ENCODE data around the gene ODAD3. TPM values are rescaled to one million over a fixed set of nuclear protein-coding genes. Genes with fewer than 3 reads are reported as not detected.

Gene ODAD3
- total RNA-seq, 6 experiments from 2014 or later: 0.21 to 0.73 (median 0.54) TPM

DNA sequence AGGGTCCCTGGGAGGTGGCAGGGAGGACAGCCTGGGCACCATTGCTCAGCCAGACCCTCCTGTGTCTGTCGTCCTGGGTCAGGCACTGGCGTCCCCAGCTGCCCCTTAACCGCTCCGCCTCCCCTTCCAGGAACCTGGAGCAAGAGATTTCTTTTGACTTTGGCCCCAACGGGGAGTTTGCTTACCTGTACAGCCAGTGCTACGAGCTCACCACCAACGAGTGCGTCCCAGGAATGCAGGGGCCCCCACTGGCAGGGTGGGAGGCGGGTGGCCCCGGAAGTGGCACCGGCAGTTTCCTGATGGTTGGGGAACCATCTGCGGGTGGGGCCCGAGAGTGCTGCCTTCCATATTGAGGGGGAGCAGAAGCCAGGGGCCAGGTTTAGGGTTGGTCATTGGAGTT is 13.5 kb upstream of the ODAD3 start:
- Histone ChIP-seq H3K4me1 (no peaks in the 10 kb centered on the region), H3K36me3 (peaks cover 0 to 37% (median 12%) of the 10 kb centered on the region in 4 donors), H3K4me3 (no peak overlapping the region), H3K27ac (no peak overlapping the region), H3K27me3 (no peaks in the 10 kb centered on the region), H3K9me3 (no peaks in the 10 kb centered on the region)
- WGBS (ENCODE audit: insufficient coverage, low coverage, low lambda C conversion rate, missing lambda C conversion rate): 64% methylated on average over 6 of the region's 13 CpGs
- no peak for DNase-seq
- intact Hi-C loops (cut with DNase I): loop anchor here in 1 of 2 donors (10.0 kb wide), 2 partner anchors 64 to 154 kb away; partner anchors contain the start of genes EPOR and TSPAN16
- no peak for ATAC-seq
- TF ChIP-seq POLR2A (IDR thresholded peaks at IDR 0.05): no peak
- TF ChIP-seq, protein P1, sequence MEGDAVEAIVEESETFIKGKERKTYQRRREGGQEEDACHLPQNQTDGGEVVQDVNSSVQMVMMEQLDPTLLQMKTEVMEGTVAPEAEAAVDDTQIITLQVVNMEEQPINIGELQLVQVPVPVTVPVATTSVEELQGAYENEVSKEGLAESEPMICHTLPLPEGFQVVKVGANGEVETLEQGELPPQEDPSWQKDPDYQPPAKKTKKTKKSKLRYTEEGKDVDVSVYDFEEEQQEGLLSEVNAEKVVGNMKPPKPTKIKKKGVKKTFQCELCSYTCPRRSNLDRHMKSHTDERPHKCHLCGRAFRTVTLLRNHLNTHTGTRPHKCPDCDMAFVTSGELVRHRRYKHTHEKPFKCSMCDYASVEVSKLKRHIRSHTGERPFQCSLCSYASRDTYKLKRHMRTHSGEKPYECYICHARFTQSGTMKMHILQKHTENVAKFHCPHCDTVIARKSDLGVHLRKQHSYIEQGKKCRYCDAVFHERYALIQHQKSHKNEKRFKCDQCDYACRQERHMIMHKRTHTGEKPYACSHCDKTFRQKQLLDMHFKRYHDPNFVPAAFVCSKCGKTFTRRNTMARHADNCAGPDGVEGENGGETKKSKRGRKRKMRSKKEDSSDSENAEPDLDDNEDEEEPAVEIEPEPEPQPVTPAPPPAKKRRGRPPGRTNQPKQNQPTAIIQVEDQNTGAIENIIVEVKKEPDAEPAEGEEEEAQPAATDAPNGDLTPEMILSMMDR (IDR thresholded peaks at IDR 0.05): no peak

DNA sequence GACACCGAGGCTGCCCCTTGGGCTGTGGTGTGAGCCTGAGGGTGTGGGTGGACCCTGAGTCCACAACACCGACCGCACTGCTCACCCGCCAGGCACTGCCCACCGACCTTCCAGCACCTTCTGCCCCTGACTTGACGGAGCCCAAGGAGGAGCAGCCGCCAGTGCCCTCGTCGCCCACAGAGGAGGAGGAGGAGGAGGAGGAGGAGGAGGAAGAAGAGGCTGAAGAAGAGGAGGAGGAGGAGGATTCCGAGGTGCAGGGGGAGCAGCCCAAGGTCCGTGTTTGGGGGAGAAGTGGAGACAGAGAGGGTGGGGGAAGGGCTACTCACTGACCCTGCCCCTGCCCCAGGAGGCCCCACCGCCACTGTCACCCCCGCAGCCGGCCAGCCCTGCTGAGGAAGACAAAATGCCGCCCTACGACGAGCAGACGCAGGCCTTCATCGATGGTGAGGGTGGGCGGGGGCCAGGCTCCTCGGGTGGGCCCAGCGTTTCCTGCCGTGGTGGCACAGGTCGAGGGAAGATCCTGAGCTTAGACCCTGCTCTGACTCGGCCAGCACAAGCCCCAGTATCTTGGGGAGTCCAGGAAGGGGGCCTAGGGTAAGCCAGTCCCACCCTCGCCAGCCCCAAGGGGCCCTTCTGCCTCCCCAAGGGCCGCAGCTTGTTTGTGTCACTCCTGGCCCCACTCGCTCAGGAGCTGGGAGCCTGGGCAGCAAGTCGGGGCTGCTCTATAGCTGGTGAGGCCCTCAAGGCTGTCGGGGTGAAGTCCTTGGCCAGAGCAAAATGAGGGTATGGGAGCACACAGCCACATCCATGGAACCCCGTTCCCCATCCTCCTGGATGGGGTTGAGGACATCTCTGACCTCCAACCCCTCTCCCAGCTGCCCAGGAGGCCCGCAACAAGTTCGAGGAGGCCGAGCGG is 12.7 kb upstream of the ODAD3 start:
- Histone ChIP-seq H3K36me3 (peaks cover 0 to 45% (median 17%) of the 10 kb centered on the region in 4 donors), H3K9me3 (no peaks in the 10 kb centered on the region), H3K27ac (no peak overlapping the region), H3K4me3 (no peak overlapping the region), H3K27me3 (no peaks in the 10 kb centered on the region), H3K4me1 (no peaks in the 10 kb centered on the region)
- no peak for DNase-seq
- intact Hi-C loops (cut with DNase I): loop anchor here in 1 of 2 donors (10.0 kb wide), 2 partner anchors 63 to 153 kb away; partner anchors contain the start of genes EPOR and TSPAN16
- TF ChIP-seq, protein P1 (IDR thresholded peaks at IDR 0.05): no peak
- TF ChIP-seq POLR2A (IDR thresholded peaks at IDR 0.05): no peak
- ATAC-seq: no peak
- 76% methylated on average over 5 of the region's 35 CpGs for WGBS (ENCODE audit: insufficient coverage, low coverage, low lambda C conversion rate, missing lambda C conversion rate)

DNA sequence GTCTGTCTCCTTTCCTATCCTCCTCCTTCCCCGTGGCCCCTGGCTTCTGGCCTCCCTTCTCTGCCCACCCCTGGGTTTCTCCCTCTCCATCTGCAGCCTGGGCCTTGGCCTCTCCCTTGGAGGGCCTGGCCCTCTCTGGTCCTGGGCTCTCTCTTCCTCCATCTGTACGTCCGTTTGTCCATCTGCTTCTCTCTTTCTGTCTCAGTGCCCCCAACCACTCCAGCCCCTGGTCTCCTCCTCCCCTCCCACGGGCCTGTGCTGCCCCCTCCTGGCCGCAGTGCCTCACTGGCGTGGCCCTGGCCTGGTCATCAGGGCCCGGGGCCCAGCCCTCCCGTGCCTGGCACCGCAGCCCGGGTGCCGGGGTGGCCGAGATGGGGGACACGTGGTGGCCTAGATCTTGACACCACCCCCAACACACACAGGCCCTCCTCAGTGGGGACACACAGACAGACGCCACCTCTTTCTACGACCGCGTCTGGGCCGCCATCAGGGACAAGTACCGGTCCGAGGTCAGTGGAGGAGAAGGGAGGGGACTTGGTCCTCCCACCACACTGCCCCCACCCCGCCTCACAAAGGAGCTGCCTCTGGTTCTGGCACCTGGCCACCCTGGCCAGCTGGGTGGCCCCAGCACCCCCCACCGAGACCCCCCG is 11.9 kb upstream of the ODAD3 start:
- TF ChIP-seq POLR2A (IDR thresholded peaks at IDR 0.05): no peak
- TF ChIP-seq, protein P1 (IDR thresholded peaks at IDR 0.05): peak; percentile 61 to 81 (median 70)
- 56% methylated on average over 5 of the region's 23 CpGs for WGBS (ENCODE audit: insufficient coverage, low coverage, low lambda C conversion rate, missing lambda C conversion rate)
- Histone ChIP-seq H3K27me3 (no peaks in the 10 kb centered on the region), H3K36me3 (peaks cover 0 to 53% (median 22%) of the 10 kb centered on the region in 4 donors), H3K9me3 (no peaks in the 10 kb centered on the region), H3K27ac (no peak overlapping the region), H3K4me1 (no peaks in the 10 kb centered on the region), H3K4me3 (no peak overlapping the region)
- ATAC-seq: peak; percentile 54 to 81 (median 74)
- intact Hi-C loops (cut with DNase I): loop anchor here in 1 of 2 donors (10.0 kb wide), 2 partner anchors 62 to 152 kb away; partner anchors contain the start of genes EPOR and TSPAN16
- peak in 2 of 3 donors; percentile 66 to 69 for DNase-seq

DNA sequence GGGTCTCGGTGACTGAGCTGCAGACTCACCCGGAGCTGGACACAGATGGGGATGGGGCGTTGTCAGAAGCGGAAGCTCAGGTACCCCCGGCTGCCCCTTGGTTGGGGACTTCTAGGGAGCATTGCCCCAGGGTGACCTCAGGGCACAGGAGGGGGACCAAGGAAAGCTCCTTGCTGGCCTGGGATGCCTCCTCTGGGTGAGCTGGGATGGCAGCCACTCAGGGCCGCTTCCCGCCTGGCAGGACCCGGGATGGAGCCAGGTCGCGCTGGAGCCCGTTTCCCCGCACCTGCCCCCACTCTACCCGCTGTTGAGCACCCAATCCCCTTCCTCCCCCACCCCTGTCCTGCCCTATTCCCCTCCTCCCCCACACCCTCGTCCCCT is 11.3 kb upstream of the ODAD3 start:
- no peak overlapping the region for H3K4me3 ChIP-seq
- WGBS (ENCODE audit: insufficient coverage, low coverage, low lambda C conversion rate, missing lambda C conversion rate): 60% methylated on average over 1 of the region's 14 CpGs
- H3K27ac ChIP-seq: no peak overlapping the region
- TF ChIP-seq POLR2A (IDR thresholded peaks at IDR 0.05): no peak
- TF ChIP-seq, protein P1 (IDR thresholded peaks at IDR 0.05): no peak
- H3K4me1 ChIP-seq: no peaks in the 10 kb centered on the region
- no peaks in the 10 kb centered on the region for H3K27me3 ChIP-seq
- H3K36me3 ChIP-seq: peaks cover 0 to 58% (median 25%) of the 10 kb centered on the region in 4 donors
- DNase-seq: no peak
- ATAC-seq: peak in 3 of 4 donors; percentile 3 to 13 (median 4)
- H3K9me3 ChIP-seq: no peaks in the 10 kb centered on the region
- intact Hi-C loops (cut with DNase I): loop anchor here in 1 of 2 donors (10.0 kb wide), 2 partner anchors 61 to 151 kb away; partner anchors contain the start of genes EPOR and TSPAN16

Measured in right lobe of liver (tissue), 6 donors.